Natural killer cell (primary cell): ENCODE data around the gene PAXIP1. TPM values are rescaled to one million over a fixed set of nuclear protein-coding genes. Genes with fewer than 3 reads are reported as not detected.

Experiments
- ATAC-seq, 3 donors: fragments of 150-1000 bp in 2 of 3; fragments of 200-7000 bp in 1 of 3; cut with Tn5 transposase; 1 replicate in 1 of 3; 2 replicates in 2 of 3; pipeline ENCODE4 v1.10.0; 2021; ENCODE audit warnings: mild to moderate bottlenecking in 2 of 3, moderate library complexity in 2 of 3
- DNase-seq, 2 donors: peaks; one replicate each; pipeline versions ENCODE4 v3.0.0 to v3.0.0-alpha.2; 2013 to 2021; ENCODE audit warnings: mixed read lengths in 1 of 2
- H3K27ac ChIP-seq: one replicate; pipeline ENCODE4 v1.5.1; 2013; ENCODE audit warnings: mild to moderate bottlenecking, low read length
- H3K27me3 ChIP-seq: one replicate; pipeline ENCODE4 v1.6.1; 2013; ENCODE audit warnings: low read length; ENCODE audit not compliant: control insufficient read depth, insufficient read depth
- H3K36me3 ChIP-seq: one replicate; pipeline ENCODE4 v1.6.1; 2013; ENCODE audit warnings: low read length; ENCODE audit not compliant: control insufficient read depth, insufficient read depth
- H3K4me1 ChIP-seq: one replicate; pipeline ENCODE4 v1.6.1; 2013; ENCODE audit warnings: low read length; ENCODE audit not compliant: control insufficient read depth, insufficient read depth
- H3K4me3 ChIP-seq: one replicate; pipeline ENCODE4 v1.5.1; 2013; ENCODE audit warnings: low read length
- H3K9me3 ChIP-seq: one replicate; pipeline ENCODE4 v1.6.1; 2013; ENCODE audit warnings: low read length; ENCODE audit not compliant: control insufficient read depth, insufficient read depth
- H3K27ac Mint-ChIP-seq, 2 donors: one replicate each; pipeline ENCODE4 v1.8.0; 2022; ENCODE audit warnings: mild to moderate bottlenecking in 2 of 2, mixed read lengths in 2 of 2, moderate library complexity in 1 of 2
- H3K27me3 Mint-ChIP-seq, 2 donors: one replicate each; pipeline ENCODE4 v1.8.0; 2022; ENCODE audit warnings: low read depth in 2 of 2, mixed read lengths in 2 of 2
- H3K36me3 Mint-ChIP-seq: one replicate; pipeline ENCODE4 v1.8.0; 2022; ENCODE audit warnings: mixed read lengths
- H3K4me1 Mint-ChIP-seq, 2 donors: one replicate each; pipeline ENCODE4 v1.8.0; 2022; ENCODE audit warnings: mixed read lengths in 2 of 2
- H3K4me3 Mint-ChIP-seq: one replicate; pipeline ENCODE4 v1.8.0; 2022; ENCODE audit warnings: mild to moderate bottlenecking, moderate library complexity, mixed read lengths
- H3K9me3 Mint-ChIP-seq, 2 donors: one replicate each; pipeline ENCODE4 v1.8.0; 2022; ENCODE audit warnings: mixed read lengths in 2 of 2
- CTCF ChIP-seq: fragments of 200-600 bp; IDR thresholded peaks from one replicate; pipeline ENCODE4 v1.8.0; 2022; ENCODE audit warnings: antibody characterized with exemption
- WGBS: methylation state at CpG from one replicate; pipeline ENCODE4 v1.1.7; 2013; ENCODE audit warnings: missing lambda C conversion rate; ENCODE audit not compliant: insufficient coverage; 5-methylcytosine and 5-hydroxymethylcytosine counted together
- intact Hi-C: fragments of 100-400 bp; cut with micrococcal nuclease; formaldehyde crosslinking; loops from one replicate; pipeline ENCODE4 v1.14.2; 2022
- total RNA-seq, 4 donors: library from RNA; stranded (reverse); fragments of 120-200 nt in 1 of 4; gene quantifications; one replicate each; pipeline versions ENCODE4 v1.2.3 to v1.2.4, GENCODE V29; 2013 to 2022

The PAXIP1 gene
- total RNA-seq, 3 donors from 2014 or later (not counting 1 experiment from before 2014, with no cell fraction given) = 8.7 to 13.8 (median 11.2) TPM

GRCh38 chr7:155000795-155001194, 2.1 kb downstream of the PAXIP1 start:
- Mint-ChIP-seq H3K9me3 (no peaks in the 10 kb centered on the region), H3K27me3 (no peaks in the 10 kb centered on the region), H3K4me3 (no peak overlapping the region), H3K4me1 (peaks cover 5 to 12% of the 10 kb centered on the region in 2 donors), H3K36me3 (no peaks in the 10 kb centered on the region), H3K27ac (no peak overlapping the region)
- Histone ChIP-seq H3K27ac (no peak overlapping the region), H3K36me3 (peaks cover 16% of the 10 kb centered on the region), H3K9me3 (no peaks in the 10 kb centered on the region), H3K4me3 (no peak overlapping the region), H3K4me1 (peaks cover 14% of the 10 kb centered on the region), H3K27me3 (no peaks in the 10 kb centered on the region)
- ATAC-seq = no peak
- WGBS = 89% methylated on average over 2 of the region's 2 CpGs
- TF ChIP-seq CTCF = no peak
- DNase-seq = peak in 1 of 2 donors; percentile 36
- intact Hi-C loops = loop anchor here (5.0 kb wide), 1 partner anchor 207 kb away; no protein-coding TSS in a partner anchor

GRCh38 chr7:154998481-154998880, 4.4 kb downstream of the PAXIP1 start:
- Mint-ChIP-seq H3K27ac (no peak overlapping the region), H3K36me3 (no peaks in the 10 kb centered on the region), H3K4me1 (peaks cover 11 to 13% of the 10 kb centered on the region in 2 donors), H3K9me3 (no peaks in the 10 kb centered on the region), H3K4me3 (no peak overlapping the region), H3K27me3 (no peaks in the 10 kb centered on the region)
- no peaks in the 10 kb centered on the region for H3K9me3 ChIP-seq
- no peak for DNase-seq
- no peak overlapping the region for H3K27ac ChIP-seq
- no CpG with 5 or more reads among the region's 3 CpGs for WGBS
- no peak overlapping the region for H3K4me3 ChIP-seq
- intact Hi-C loops = no loop called here
- no peaks in the 10 kb centered on the region for H3K27me3 ChIP-seq
- no peak for TF ChIP-seq CTCF
- H3K4me1 ChIP-seq = peaks cover 6% of the 10 kb centered on the region
- no peak for ATAC-seq
- H3K36me3 ChIP-seq = peaks cover 20% of the 10 kb centered on the region

- intact Hi-C loops = no loop called here
Measured at GRCh38 chr7:154997840-154998370, 5.0 kb downstream of the PAXIP1 start.

More at GRCh38 chr7:154997840-154998370, 5.0 kb downstream of the PAXIP1 start:
- Histone ChIP-seq H3K27ac (no peak overlapping the region), H3K4me3 (no peak overlapping the region), H3K36me3 (peaks cover 23% of the 10 kb centered on the region), H3K9me3 (no peaks in the 10 kb centered on the region), H3K27me3 (no peaks in the 10 kb centered on the region), H3K4me1 (peaks cover 6% of the 10 kb centered on the region)
- Mint-ChIP-seq H3K36me3 (no peaks in the 10 kb centered on the region), H3K27me3 (no peaks in the 10 kb centered on the region), H3K27ac (no peak overlapping the region), H3K4me3 (no peak overlapping the region), H3K4me1 (peaks cover 11 to 13% of the 10 kb centered on the region in 2 donors), H3K9me3 (no peaks in the 10 kb centered on the region)
- ATAC-seq (no peak), DNase-seq (no peak)
- WGBS = 96% methylated on average over 10 of the region's 10 CpGs
- no peak for TF ChIP-seq CTCF
